HS-5 (cell line): ENCODE measurements around the gene MIF4GD.
"Not testable (repeated sequence)": the region's sequence is repeated elsewhere in the genome, so short reads cannot be mapped to it uniquely, and the experiment has no call there.

Experiments
- DNase-seq: peaks from one replicate; pipeline ENCODE4 v3.0.0-alpha.2; 2012; ENCODE audit warnings: low read depth

The MIF4GD gene

DNA sequence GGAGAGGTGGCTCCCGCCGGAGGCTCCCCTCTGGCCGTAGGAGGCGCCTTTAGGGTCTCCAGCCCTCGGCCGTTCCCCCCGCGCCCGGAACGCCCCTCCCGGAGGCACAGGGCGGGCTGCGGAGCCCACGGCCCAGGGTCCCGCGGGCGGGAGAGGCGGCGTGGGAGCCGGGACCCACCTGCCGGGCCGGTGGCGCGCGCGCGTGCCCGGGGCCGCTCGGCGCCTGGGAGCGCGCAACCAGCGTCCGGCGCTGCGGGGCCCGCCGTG is at the start of gene MIF4GD:
TSS of gene MIF4GD (minus strand) at position 266 of the 267 bp plus-strand sequence. CDS start 1,036 bp downstream, outside the sequence.
- no peak for DNase-seq

DNA sequence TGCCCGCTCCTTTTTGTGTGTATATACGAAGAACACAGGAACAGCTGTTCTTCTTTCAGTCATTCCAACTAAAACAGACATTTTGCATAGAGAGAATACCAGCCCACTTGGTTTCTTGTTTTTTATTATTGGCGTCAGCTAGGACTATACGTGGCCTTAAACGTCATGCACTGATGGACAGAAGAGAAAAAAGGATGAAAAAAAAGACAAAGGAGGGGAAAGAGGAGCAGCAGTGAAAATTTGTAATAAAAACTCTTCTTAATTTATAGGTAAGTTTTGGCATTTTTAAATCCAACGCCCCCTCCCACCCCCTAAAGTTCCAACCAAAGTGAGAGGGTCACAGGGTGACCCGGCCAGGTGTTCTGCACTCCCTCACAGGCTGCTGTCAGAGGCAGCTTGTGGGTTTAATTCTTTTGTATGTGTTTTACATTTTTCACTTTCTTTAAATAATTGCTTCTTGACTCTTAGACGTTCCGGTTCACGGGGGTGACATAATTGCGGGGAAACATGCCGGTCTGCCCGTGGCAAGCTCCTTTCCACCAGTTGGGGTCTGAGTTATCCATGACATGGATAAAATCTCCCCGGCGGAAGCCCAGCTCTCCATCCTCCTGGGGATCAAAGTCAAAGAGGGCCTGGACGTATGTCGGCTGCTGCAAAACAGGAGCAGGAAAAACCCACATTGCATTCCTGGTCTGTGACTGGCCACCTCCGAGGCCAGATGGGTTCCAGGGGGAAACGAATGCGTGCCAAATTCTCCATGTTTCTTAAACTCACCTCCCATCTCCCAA is 49.1 kb upstream of the MIF4GD start:
- peak; percentile 60 for DNase-seq

- no peak for DNase-seq
Measured at GRCh38 chr17:75318615-75319222, 47.7 kb upstream of the MIF4GD start.

- no peak for DNase-seq
Measured at GRCh38 chr17:75318211-75318610, 47.2 kb upstream of the MIF4GD start.

- no peak for DNase-seq
Measured at GRCh38 chr17:75317671-75318070, 46.6 kb upstream of the MIF4GD start.

DNA sequence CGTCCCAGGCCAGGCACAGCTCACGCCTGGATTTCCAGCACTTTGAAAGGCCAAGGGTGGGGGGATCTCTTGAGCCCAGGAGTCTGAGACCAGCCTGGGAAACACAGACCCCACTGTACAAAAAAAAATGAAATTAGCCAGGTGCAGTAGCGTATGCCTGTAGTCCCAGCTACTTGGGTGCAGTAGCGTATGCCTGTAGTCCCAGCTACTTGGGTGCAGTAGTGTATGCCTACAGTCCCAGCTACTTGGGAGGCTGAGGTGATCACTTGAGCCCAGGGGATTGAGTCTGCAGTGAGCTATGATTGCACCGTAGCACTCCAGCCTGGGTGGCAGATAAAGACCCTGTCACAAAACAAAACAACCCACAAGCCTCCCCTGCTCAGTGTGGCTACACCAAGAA is 45.2 kb upstream of the MIF4GD start:
- no peak for DNase-seq

DNA sequence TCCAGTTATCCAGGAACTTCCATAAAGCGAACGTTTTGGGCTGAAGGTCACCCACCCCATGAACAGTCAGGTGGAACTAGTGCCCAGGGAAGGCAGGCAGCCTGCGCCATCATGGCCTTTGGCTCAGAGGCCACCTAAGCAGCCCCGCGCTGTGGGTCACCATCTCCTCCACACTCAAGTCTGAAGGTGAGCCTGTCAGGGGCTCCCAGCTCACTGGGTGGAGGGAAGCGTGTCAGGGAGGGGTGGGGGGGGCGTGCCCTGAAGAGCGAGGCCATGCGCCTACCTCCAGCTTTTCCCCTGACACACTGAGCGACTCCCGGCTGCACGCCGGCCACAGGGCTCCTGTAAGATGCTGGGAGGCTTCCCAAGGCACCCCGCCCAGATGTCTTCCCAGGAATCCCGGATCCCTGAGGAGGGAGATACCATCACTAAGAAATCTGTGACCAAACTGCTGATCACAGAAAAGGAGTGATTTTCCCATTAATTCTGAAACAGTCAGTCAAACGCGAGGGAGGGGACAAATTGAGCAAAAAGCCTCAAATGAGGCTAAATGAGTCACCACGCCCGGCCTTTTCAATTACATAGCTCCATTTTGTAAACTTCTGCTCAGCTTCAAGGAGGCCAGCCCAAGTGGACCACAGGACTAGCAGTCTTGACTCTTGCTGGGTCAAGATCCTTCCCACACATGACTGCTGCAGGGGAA is 44.7 kb upstream of the MIF4GD start:
- DNase-seq: peak; percentile 15

DNA sequence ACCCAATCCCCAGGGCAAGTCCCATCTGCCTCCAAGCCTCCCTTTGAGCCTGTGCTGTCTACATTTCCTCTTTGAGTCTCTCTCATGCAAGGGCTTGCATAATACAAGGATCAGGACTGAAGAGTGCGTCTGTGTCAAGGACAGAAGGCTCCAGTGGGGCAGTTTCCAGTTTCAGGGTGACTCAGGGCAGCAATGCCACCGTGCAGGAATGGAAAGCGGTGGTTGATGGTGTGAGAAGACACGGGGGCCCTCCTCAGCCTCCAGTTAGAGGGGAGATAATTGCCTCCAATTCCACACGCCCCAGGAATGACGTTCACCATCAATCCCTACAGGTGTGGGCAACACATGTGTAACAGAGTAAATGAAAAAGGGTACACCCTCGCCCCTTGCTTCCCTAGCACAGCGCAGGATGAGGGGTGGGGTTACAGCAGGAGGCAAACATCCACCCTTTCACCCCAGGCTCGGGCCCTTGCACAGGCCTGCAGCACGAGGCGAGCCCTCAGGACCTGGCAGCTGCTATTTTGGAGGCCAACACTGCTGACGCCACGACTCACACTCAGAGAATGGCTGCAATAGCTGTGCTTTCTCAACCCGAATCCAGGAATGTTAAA is 43.0 kb upstream of the MIF4GD start:
- no peak for DNase-seq

DNA sequence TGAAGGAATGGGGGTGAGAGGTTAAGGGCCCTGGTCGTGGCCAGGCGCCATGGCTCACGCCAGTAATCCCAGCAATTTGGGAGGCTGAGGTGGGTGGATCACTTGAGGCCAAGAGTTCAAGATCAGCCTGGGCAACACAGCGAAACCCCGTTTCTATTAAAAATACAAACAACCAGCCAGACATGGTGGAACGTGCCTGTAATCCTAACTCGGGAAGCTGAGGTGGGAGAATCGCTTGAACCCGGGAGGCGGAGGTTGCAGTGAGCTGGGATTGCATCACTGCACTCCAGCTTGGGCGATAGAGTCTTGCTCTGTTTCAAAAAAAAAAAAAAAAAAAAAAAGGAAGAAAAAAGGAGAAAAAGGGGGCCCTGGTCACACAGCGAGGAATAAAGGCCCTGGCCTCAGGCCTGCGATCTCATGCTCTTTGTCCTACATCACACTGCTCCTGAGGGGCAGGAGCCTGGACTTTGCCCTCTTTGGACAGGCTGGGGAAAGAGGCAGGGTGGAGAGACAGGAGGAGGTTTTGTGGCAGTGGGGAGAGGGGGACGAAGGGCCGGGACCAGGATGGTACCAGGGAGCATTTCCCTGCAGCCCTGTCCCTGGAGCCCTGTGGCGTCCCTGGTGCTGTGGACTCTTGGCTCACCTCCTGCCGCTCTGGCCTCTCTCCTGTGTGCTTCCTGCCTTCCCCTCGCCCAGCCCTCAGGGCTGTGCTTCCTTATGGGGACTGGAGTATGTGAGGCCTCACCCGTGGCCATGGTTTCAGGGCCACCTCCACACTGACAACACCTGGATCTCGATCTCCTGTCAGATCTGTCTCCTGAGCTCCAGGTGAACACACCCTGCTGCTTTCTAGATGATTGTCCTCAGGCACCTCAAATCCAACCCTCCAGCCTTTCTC is 38.0 kb upstream of the MIF4GD start:
- no peak for DNase-seq

DNA sequence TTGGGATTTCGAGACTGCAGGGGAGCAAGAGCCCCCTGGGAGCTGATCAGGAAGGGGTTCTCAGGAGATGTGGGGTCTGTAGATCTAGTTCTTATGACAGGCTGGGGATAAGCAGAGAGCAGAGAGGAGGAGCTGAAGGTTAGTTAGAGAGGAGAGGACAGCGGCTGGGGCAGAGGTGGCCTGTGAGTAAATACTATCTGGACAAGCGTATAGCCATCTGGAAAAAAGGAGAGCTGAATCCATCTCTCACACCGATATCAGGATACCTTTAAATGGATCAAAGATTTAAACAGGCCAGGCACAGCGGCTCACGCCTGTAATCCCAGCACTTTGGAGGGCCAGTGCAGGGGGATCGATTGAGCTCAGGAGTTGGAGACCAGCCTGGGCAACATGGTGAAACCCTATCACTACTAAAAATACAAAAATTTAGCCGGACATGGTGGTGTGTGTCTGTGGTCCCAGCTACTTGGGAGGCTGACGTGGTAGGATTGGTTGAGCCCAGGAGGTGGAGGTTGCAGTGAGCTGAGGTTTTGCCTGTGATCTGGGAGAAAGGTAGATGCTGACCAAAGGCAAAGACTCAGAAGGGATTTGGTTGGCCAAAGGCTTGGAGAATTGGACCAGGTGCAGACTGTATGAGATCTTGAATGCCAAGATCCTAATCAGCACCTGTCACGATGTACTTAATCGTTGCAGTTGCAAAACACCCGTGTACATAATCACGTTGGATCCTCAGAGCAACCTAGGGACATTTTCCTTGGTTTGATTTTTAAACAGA is 37.1 kb upstream of the MIF4GD start:
- DNase-seq: no peak

DNA sequence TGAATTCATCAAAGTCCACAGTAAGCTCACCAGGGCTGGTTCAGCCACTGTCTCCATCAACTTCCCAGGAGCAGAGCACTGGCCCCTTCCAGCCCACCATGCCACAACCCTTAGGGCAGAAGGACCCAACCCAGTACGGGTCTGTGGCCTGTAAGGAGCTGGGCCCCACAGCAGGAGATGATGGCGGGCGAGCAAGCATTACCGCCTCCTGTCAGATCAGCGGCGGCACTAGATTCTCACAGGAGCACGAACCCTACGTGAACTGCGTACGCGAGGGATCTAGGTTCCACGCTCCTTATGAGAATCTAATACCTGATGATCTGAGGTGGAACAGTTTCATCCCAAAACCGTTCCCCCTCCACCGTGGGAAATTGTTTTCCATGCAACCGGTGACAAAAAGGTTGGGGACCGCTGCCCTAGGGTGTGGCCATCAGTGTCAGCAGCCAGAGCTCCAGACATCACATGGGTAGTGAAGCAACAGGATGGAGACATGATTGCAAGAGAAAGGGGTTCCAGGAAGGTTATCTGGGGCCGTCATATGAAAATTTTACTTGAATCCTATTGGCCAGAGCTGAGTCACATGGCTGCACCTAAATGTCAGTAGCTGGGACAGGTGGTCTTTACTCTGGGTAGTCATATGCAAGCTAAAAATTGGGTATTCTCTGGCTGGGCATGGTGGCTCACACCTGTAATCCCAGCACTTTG is 30.6 kb upstream of the MIF4GD start:
- no peak for DNase-seq

DNA sequence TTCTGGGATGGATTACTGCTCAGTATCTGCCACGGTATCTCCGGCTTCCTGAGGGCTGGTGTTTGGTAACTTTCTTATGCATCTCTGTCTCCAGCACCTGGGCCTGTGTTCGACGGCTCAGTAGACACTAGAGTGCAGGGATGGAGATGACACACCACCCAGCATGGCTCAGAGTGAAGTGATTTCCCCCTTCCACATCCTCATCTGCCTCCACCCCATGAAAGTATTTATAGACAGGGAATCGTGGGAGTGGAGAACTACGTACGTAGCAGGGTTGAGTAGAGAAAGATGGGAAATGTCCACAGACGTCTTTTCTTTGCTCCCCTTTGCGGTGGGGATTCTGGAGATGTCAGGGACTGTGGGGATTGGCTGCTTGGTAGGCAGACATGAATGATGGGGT is 30.0 kb upstream of the MIF4GD start:
- DNase-seq: no peak

- no peak for DNase-seq
Measured at GRCh38 chr17:75300280-75300679, 29.2 kb upstream of the MIF4GD start.

- DNase-seq: no peak
Measured at GRCh38 chr17:75295201-75296158, 24.4 kb upstream of the MIF4GD start.

DNA sequence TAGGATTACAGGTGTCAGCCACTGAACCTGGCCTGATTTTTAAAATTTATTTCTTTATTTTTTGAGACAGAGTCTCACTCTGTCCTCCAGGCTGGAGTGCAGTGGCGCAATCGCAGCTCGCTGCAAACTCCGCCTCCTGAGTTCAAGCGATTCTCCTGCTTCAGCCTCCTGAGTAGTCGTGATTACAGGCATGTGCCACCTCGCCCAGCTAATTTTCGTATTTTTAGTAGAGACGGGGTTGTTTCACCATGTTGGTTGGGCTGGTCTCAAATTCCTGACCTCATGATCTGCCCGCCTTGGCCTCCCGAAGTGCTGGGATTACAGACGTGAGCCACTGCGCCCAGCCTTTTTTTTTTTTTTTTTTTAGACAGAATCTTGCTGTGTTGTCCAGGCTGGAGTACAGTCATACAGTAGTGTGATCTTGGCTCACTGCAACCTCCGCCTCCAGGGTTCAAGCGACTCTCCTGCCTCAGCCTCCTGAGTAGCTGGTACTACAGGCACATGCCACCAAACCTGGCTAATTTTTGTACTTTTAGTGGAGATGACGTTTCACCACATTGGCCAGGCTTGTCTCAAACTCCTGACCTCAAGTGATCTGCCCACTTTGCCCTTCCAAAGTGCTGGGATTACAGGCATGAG is 21.9 kb upstream of the MIF4GD start:
- not testable (repeated sequence) for DNase-seq

- DNase-seq: peak; percentile 29
Measured at GRCh38 chr17:75289832-75290337, 18.9 kb upstream of the MIF4GD start.

GRCh38 chr17:75289115-75289831 is 18.2 kb upstream of the MIF4GD start, which contains the start of gene SLC25A19:
Gene SLC25A19 (minus strand): TSS chr17:75289433. CDS start chr17:75286764, 2,669 bp downstream.
- peak; percentile 96 for DNase-seq

DNA sequence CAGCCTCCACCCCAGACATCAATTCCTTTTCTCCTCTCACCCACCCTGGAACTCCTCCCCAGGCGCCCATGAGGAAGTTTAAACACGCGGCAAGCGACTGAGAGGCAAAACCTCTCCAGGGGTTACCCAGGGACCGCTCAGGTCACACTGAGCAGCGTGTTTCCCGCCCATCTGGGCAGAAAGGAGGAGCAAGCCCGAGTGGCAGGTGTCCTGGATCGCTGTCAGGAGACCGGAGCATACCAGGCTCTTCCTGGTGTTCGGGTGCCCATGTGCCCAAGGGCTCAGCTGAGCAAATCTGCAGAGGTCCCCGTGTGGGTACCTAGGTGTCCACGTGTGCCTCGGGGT is 17.7 kb upstream of the MIF4GD start:
- DNase-seq: no peak
